Left lung (tissue), 10 donors: ENCODE data around the gene ZNF334. TPM values are rescaled to one million over a fixed set of nuclear protein-coding genes. Genes with fewer than 3 reads are reported as not detected.

Source experiments
- ATAC-seq: fragments of 200-7000 bp; cut with Tn5 transposase; one replicate; pipeline ENCODE4 v1.9.1; 2020; ENCODE audit warnings: moderate library complexity
- DNase-seq, 4 donors: peaks; one replicate each; pipeline ENCODE4 v3.0.0-alpha.2; 2013 to 2020
- H3K27ac ChIP-seq, 2 donors: fragments of 200-600 bp; sonication (generic) in 1 of 2; one replicate each; pipeline versions ENCODE4 v1.5.0 to v1.8.0; 2020 to 2021
- H3K27me3 ChIP-seq, 2 donors: fragments of 200-600 bp; sonication (generic) in 1 of 2; one replicate each; pipeline versions ENCODE4 v1.5.0 to v1.8.0; 2020 to 2021
- H3K36me3 ChIP-seq, 2 donors: fragments of 200-600 bp; sonication (generic) in 1 of 2; one replicate each; pipeline versions ENCODE4 v1.5.0 to v1.8.0; 2020 to 2021
- H3K4me1 ChIP-seq, 2 donors: fragments of 200-600 bp; one replicate each; pipeline ENCODE4 v1.8.0; 2021
- H3K4me3 ChIP-seq, 2 donors: fragments of 200-600 bp; sonication (generic) in 1 of 2; one replicate each; pipeline versions ENCODE4 v1.5.0 to v1.8.0; 2020 to 2021; ENCODE audit warnings: mild to moderate bottlenecking in 1 of 2
- H3K9me3 ChIP-seq, 2 donors: fragments of 200-600 bp; sonication (generic) in 1 of 2; one replicate each; pipeline versions ENCODE4 v1.5.0 to v1.8.0; 2020 to 2021
- intact Hi-C, 2 donors: fragments of 100-400 bp; cut with DNase I; formaldehyde crosslinking; loops; one replicate each; pipeline versions ENCODE4 v1.11.2 to v1.14.2; 2022
- polyA plus RNA-seq, 6 donors: library from polyadenylated mRNA; unstranded; fragments of 120-200 nt; gene quantifications; one replicate each; pipeline ENCODE4 v1.2.1, GENCODE V29; 2013; ENCODE audit not compliant: insufficient read length in 6 of 6
- total RNA-seq, 2 donors: library from RNA; stranded (reverse); fragmentation: NEBNext Ultra II Directional; extraction: Animal tissue kit (Norgen Biotek cat#: 25700); gene quantifications; one replicate each; pipeline ENCODE4 v1.2.1, GENCODE V29; 2021
- TF ChIP-seq, protein P1 (sequence below), 2 donors: fragments of 200-600 bp; sonication (generic) in 1 of 2; IDR thresholded peaks; one replicate each; pipeline versions ENCODE4 v1.5.0 to v1.8.0; 2021; ENCODE audit warnings: antibody characterized with exemption in 2 of 2
- donor health status: DM: no; HTN: yes; CAD: no.
- donor health status: DM: no; HTN: no; CAD: no.

Gene ZNF334
- total and polyA plus RNA-seq, 8 donors: 4.3 to 48.0 (median 38.4) TPM

DNA sequence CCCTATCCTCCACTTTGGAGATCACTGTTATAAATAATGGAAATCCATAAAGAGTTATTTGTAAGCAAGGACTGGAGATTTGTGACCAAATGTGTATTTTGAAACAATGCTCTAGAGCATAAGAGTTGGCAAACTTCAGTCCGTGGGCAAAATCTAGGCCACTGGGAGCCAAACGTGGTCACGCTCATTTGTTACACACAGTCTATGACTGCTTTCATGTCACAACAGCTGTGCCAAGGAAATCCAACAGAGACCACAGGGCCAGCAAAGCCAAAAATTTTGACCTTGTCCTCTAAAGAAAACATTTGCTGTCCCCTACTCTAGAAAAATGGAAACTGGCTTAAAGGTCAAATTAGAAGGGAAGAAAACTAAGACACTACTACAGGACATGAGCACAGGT, 7.9 kb downstream of the ZNF334 start:
- intact Hi-C loops: no loop called here
- no peak for DNase-seq
- Histone ChIP-seq H3K27ac (no peak overlapping the region), H3K4me3 (no peak overlapping the region), H3K4me1 (no peaks in the 10 kb centered on the region), H3K27me3 (no peaks in the 10 kb centered on the region), H3K36me3 (no peaks in the 10 kb centered on the region), H3K9me3 (peaks cover 7 to 33% of the 10 kb centered on the region in 2 donors)
- TF ChIP-seq, protein P1, sequence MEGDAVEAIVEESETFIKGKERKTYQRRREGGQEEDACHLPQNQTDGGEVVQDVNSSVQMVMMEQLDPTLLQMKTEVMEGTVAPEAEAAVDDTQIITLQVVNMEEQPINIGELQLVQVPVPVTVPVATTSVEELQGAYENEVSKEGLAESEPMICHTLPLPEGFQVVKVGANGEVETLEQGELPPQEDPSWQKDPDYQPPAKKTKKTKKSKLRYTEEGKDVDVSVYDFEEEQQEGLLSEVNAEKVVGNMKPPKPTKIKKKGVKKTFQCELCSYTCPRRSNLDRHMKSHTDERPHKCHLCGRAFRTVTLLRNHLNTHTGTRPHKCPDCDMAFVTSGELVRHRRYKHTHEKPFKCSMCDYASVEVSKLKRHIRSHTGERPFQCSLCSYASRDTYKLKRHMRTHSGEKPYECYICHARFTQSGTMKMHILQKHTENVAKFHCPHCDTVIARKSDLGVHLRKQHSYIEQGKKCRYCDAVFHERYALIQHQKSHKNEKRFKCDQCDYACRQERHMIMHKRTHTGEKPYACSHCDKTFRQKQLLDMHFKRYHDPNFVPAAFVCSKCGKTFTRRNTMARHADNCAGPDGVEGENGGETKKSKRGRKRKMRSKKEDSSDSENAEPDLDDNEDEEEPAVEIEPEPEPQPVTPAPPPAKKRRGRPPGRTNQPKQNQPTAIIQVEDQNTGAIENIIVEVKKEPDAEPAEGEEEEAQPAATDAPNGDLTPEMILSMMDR (IDR thresholded peaks at IDR 0.05): no peak
- ATAC-seq: no peak

DNA sequence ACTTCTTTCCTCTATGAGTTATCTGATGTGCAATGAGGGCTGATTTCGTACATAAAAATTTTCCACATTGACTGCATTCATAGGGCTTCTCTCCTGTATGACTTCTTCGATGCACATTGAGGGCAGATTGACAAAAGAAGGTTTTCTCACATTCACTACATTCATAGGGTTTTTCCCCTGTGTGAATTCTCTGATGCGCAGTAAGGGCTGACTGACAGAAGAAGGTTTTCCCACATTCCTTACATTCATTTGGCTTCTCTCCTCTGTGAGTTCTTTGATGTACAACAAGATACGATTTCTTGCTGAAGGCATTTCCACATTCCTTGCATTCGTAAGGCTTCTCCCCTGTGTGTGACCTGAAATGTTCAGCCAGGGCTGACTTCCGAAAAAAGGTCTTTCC, 11.4 kb downstream of the ZNF334 start:
- intact Hi-C loops: no loop called here
- no peaks in the 10 kb centered on the region for H3K27me3 ChIP-seq
- no peaks in the 10 kb centered on the region for H3K36me3 ChIP-seq
- no peaks in the 10 kb centered on the region for H3K4me1 ChIP-seq
- DNase-seq (no peak), ATAC-seq (no peak)
- no peak overlapping the region for H3K4me3 ChIP-seq
- TF ChIP-seq, protein P1 (IDR thresholded peaks at IDR 0.05): no peak
- H3K9me3 ChIP-seq: peaks cover 7 to 53% of the 10 kb centered on the region in 2 donors
- H3K27ac ChIP-seq: no peak overlapping the region

DNA sequence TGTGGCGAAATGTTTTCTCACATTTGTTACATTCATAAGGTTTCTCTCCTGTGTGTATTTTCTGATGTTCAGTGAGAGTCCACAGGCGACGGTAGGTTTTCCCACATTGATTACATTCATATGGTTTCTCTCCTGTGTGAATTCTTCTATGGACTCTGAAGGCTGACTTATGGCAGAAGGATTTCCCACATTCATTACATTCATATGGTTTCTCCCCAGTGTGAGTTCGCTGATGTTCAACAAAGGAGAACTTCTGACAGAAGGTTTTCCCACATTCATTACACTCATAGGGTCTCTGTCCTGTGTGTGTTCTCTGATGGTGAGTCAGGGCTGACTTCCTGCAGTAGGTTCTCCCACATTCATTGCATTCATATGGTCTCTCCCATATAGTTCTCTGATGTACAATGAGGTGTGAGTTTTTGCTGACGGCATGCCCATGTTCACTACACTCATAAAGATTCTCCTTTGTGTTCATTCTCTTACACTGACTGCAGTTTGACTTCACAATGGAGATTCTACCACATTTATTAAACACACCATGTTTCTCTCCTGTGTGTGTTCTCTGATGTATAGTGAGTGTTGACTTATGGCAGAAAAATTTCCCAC, 11.9 kb downstream of the ZNF334 start:
- H3K27ac ChIP-seq: no peak overlapping the region
- no peaks in the 10 kb centered on the region for H3K27me3 ChIP-seq
- ATAC-seq: no peak
- TF ChIP-seq, protein P1 (IDR thresholded peaks at IDR 0.05): no peak
- no peaks in the 10 kb centered on the region for H3K4me1 ChIP-seq
- peaks cover 7 to 53% of the 10 kb centered on the region in 2 donors for H3K9me3 ChIP-seq
- no peak overlapping the region for H3K4me3 ChIP-seq
- no peaks in the 10 kb centered on the region for H3K36me3 ChIP-seq
- DNase-seq: no peak
- intact Hi-C loops: no loop called here

DNA sequence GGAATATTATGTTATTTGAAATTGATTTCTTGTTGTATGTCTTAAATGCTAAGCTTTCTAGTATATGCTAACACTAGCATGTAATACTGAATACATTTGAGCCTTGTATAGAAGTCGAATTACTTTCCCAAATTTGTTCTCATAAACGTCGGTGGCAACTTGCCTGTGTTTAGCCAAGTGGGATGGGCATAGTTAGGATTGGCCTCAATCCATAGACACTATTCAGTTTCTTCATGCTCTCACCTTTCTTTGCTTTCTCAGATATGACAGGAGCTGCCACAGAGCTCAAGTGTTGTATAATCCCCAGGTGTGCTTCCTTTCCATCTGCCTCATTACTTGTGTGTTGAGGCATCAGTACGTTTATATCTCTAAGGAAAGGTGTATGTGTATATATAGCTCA, 19.3 kb downstream of the ZNF334 start:
- Histone ChIP-seq H3K4me3 (no peak overlapping the region), H3K27ac (no peak overlapping the region), H3K4me1 (no peaks in the 10 kb centered on the region), H3K36me3 (no peaks in the 10 kb centered on the region), H3K9me3 (peaks cover 0 to 7% of the 10 kb centered on the region in 2 donors), H3K27me3 (peaks cover 0 to 3% of the 10 kb centered on the region in 2 donors)
- intact Hi-C loops: no loop called here
- no peak for DNase-seq
- TF ChIP-seq, protein P1 (IDR thresholded peaks at IDR 0.05): no peak
- ATAC-seq: no peak

DNA sequence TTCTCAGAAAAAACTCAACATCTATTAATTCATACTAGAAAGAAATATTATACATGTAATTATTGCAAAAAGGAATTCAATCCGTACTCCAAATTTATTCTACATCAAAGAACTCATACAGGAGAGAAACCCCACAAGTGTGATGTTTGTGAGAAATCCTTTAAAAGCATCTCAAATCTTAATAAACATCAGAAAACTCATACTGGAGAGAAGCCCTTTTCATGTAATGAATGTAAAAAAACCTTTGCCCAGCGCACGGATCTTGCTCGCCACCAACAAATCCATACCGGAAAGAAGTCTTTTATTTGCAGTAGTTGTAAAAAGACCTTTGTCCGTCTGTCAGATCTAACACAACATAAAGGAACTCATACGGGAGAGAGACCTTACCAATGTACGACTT, 22.0 kb downstream of the ZNF334 start:
- TF ChIP-seq, protein P1 (IDR thresholded peaks at IDR 0.05): no peak
- H3K36me3 ChIP-seq: no peaks in the 10 kb centered on the region
- H3K27me3 ChIP-seq: peaks cover 0 to 3% of the 10 kb centered on the region in 2 donors
- no peak overlapping the region for H3K27ac ChIP-seq
- no peak for ATAC-seq
- no peak overlapping the region for H3K4me3 ChIP-seq
- H3K9me3 ChIP-seq: no peaks in the 10 kb centered on the region
- no peak for DNase-seq
- intact Hi-C loops: no loop called here
- H3K4me1 ChIP-seq: no peaks in the 10 kb centered on the region
